H1 (cell line): Measurements from ENCODE around the gene ENTPD6. TPM values are rescaled to one million over a fixed set of nuclear protein-coding genes. Genes with fewer than 3 reads are reported as not detected.

Experiments
- CTCF ChIA-PET: fragments of 300-600 bp; sonication (Branson Sonifier 250); formaldehyde crosslinking; loops from one replicate; lab custom pipeline; 2021; ENCODE audit not compliant: partially characterized antibody; lab: Charles Lee
- POLR2A ChIA-PET: fragments of 300-600 bp; sonication (Branson Sonifier 250); formaldehyde crosslinking; loops from one replicate; lab custom pipeline; 2021; ENCODE audit warnings: inconsistent platforms; ENCODE audit not compliant: partially characterized antibody; lab: Charles Lee
- DNase-seq, 2 experiments: peaks; one replicate each; pipeline versions ENCODE4 v3.0.0 to v3.0.0-alpha.2; 2010 to 2022; ENCODE audit warnings: low spot score in 2 of 2, low read depth in 1 of 2, mixed read lengths in 1 of 2
- FAIRE-seq: peaks from 2 replicates; lab custom pipeline; 2011; peaks lifted over from hg19 to GRCh38; lab: Jason Lieb, UNC
- H2AFZ ChIP-seq: 2 replicates; pipeline ENCODE4 v1.8.1; 2012; ENCODE audit warnings: low read length, inconsistent platforms
- H2AK5ac ChIP-seq: 2 replicates; pipeline ENCODE4 v1.6.1; 2013; ENCODE audit warnings: low read depth, low read length
- H2BK120ac ChIP-seq: replicated peaks from 2 replicates; pipeline ENCODE3; 2013; ENCODE audit warnings: low read depth, low read length, inconsistent platforms
- H2BK12ac ChIP-seq: 2 replicates; pipeline ENCODE4 v1.6.1; 2013; ENCODE audit warnings: low read depth, low read length
- H2BK15ac ChIP-seq: 2 replicates; pipeline ENCODE4 v1.6.1; 2013; ENCODE audit warnings: low read length
- H2BK20ac ChIP-seq: 2 replicates; pipeline ENCODE4 v1.6.1; 2013; ENCODE audit warnings: low read length
- H2BK5ac ChIP-seq: 2 replicates; pipeline ENCODE4 v1.6.1; 2013; ENCODE audit warnings: low read depth, low read length
- H3K14ac ChIP-seq: 2 replicates; pipeline ENCODE4 v1.6.1; 2013; ENCODE audit warnings: inconsistent platforms; ENCODE audit not compliant: insufficient read length
- H3K18ac ChIP-seq: 2 replicates; pipeline ENCODE4 v1.6.1; 2013; ENCODE audit warnings: low read length; ENCODE audit errors: extremely low read depth
- H3K23ac ChIP-seq: 2 replicates; pipeline ENCODE4 v1.6.1; 2013; ENCODE audit warnings: inconsistent platforms; ENCODE audit not compliant: insufficient read length
- H3K23me2 ChIP-seq: 2 replicates; pipeline ENCODE4 v1.6.1; 2013; ENCODE audit warnings: low read depth, low read length
- H3K27ac ChIP-seq: 2 replicates; pipeline ENCODE4 v1.6.1; 2011; ENCODE audit warnings: low read depth, low read length, inconsistent platforms
- H3K27me3 ChIP-seq, 4 experiments: replicated peaks in 1 of 4; 1 replicate in 1 of 4; 2 replicates in 3 of 4; pipeline versions ENCODE4 v1.6.1 to v1.8.1; 2011 to 2013; ENCODE audit warnings: low read length in 3 of 4, mild to moderate bottlenecking in 3 of 4, inconsistent platforms in 2 of 4, mixed read lengths in 2 of 4, moderate library complexity in 1 of 4; ENCODE audit not compliant: control insufficient read depth in 3 of 4, insufficient read depth in 3 of 4; ENCODE audit errors: extremely low read depth in 1 of 4
- H3K36me3 ChIP-seq, 4 experiments: 2 replicates each; pipeline versions ENCODE4 v1.6.1 to v1.8.1; 2011 to 2013; ENCODE audit warnings: mild to moderate bottlenecking in 4 of 4, low read length in 3 of 4, moderate library complexity in 2 of 4, control low read depth in 1 of 4, inconsistent platforms in 1 of 4; ENCODE audit not compliant: insufficient read depth in 4 of 4, control insufficient read depth in 2 of 4
- H3K4ac ChIP-seq: replicated peaks from 2 replicates; pipeline ENCODE3; 2013; ENCODE audit warnings: low read length, low read depth, mixed read lengths, inconsistent platforms; ENCODE audit not compliant: insufficient read length
- H3K4me1 ChIP-seq, 4 experiments: replicated peaks in 1 of 4; 1 replicate in 1 of 4; 2 replicates in 3 of 4; pipeline versions ENCODE4 v1.6.1 to v1.8.1; 2011 to 2013; ENCODE audit warnings: low read length in 3 of 4, inconsistent platforms in 2 of 4, mixed read lengths in 1 of 4; ENCODE audit not compliant: insufficient read depth in 4 of 4, control insufficient read depth in 3 of 4
- H3K4me2 ChIP-seq, 2 experiments: 2 replicates each; pipeline versions ENCODE4 v1.6.1 to v1.8.1; 2011 to 2013; ENCODE audit warnings: low read depth in 2 of 2, low read length in 2 of 2, control low read depth in 1 of 2, inconsistent platforms in 1 of 2, mild to moderate bottlenecking in 1 of 2; ENCODE audit not compliant: insufficient read depth in 1 of 2
- H3K4me3 ChIP-seq, 4 experiments: fragments of 200-600, 300-600 bp in 1 of 4; sonication (generic), shearing (Covaris generic), sonication (Bioruptor Twin) in 1 of 4; 2 replicates each; pipeline versions ENCODE4 v1.5.1 to v1.8.1; 2011 to 2016; ENCODE audit warnings: low read length in 4 of 4, low read depth in 3 of 4, control low read depth in 2 of 4, inconsistent platforms in 2 of 4, mild to moderate bottlenecking in 2 of 4, mixed read lengths in 1 of 4, moderate library complexity in 1 of 4; ENCODE audit not compliant: insufficient read depth in 2 of 4; ENCODE audit errors: extremely low read depth in 1 of 4
- H3K56ac ChIP-seq: replicated peaks from 2 replicates; pipeline ENCODE3; 2013; ENCODE audit warnings: low read depth, mild to moderate bottlenecking, mixed read lengths, low read length, inconsistent platforms; ENCODE audit not compliant: insufficient read length
- H3K79me1 ChIP-seq: 2 replicates; pipeline ENCODE4 v1.6.1; 2013; ENCODE audit warnings: low read depth, low read length, control low read depth
- H3K79me2 ChIP-seq, 2 experiments: 2 replicates each; pipeline versions ENCODE4 v1.6.1 to v1.8.1; 2012 to 2013; ENCODE audit warnings: low read length in 2 of 2, mild to moderate bottlenecking in 2 of 2, inconsistent platforms in 1 of 2; ENCODE audit not compliant: insufficient read depth in 2 of 2, control insufficient read depth in 1 of 2
- H3K9ac ChIP-seq, 4 experiments: replicated peaks in 1 of 4; 1 replicate in 1 of 4; 2 replicates in 3 of 4; pipeline versions ENCODE4 v1.6.1 to v1.8.1; 2011 to 2013; ENCODE audit warnings: low read depth in 3 of 4, low read length in 3 of 4, control low read depth in 2 of 4, mild to moderate bottlenecking in 2 of 4, moderate library complexity in 2 of 4, inconsistent platforms in 1 of 4; ENCODE audit errors: extremely low read depth in 1 of 4
- H3K9me3 ChIP-seq, 2 experiments: 2 replicates each; pipeline versions ENCODE4 v1.6.1 to v1.8.1; 2012 to 2013; ENCODE audit warnings: mild to moderate bottlenecking in 2 of 2, moderate library complexity in 2 of 2, control low read depth in 1 of 2, inconsistent platforms in 1 of 2, low read depth in 1 of 2, low read length in 1 of 2, mixed read lengths in 1 of 2; ENCODE audit not compliant: insufficient read depth in 2 of 2
- H4K20me1 ChIP-seq, 2 experiments: replicated peaks in 1 of 2; 2 replicates each; pipeline versions ENCODE3 to v1.8.1; 2011 to 2013; ENCODE audit warnings: inconsistent platforms in 2 of 2, low read length in 2 of 2, mild to moderate bottlenecking in 1 of 2; ENCODE audit not compliant: insufficient read depth in 2 of 2, control insufficient read depth in 1 of 2
- H4K5ac ChIP-seq: 2 replicates; pipeline ENCODE4 v1.6.1; 2013; ENCODE audit warnings: low read length, low read depth, mixed read lengths, inconsistent platforms; ENCODE audit not compliant: insufficient read length
- H4K8ac ChIP-seq: 2 replicates; pipeline ENCODE4 v1.8.0; 2013; ENCODE audit warnings: mild to moderate bottlenecking, moderate library complexity, low read length, inconsistent platforms; ENCODE audit not compliant: insufficient read depth; ENCODE audit errors: extremely low read depth
- H4K91ac ChIP-seq: replicated peaks from 2 replicates; pipeline ENCODE3; 2013; ENCODE audit warnings: low read length, mixed read lengths, inconsistent platforms; ENCODE audit not compliant: insufficient read length
- ASH2L ChIP-seq: fragments of 200-600, 300-600 bp; sonication (generic); IDR thresholded peaks from one replicate; pipeline ENCODE4 v1.7.1; 2017; ENCODE audit warnings: low read length
- CBX8 ChIP-seq: fragments of 300-800, 300-1000 bp; sonication (generic); IDR thresholded peaks from 2 replicates; pipeline ENCODE4 v1.7.1; 2016; ENCODE audit warnings: low read depth, low read length, borderline replicate concordance
- EZH2 ChIP-seq: fragments of 200-600 bp; sonication (generic); IDR thresholded peaks from 2 replicates; pipeline ENCODE4 v1.7.1; 2012; ENCODE audit warnings: low read depth, mild to moderate bottlenecking, moderate library complexity, low read length, inconsistent platforms; ENCODE audit not compliant: severe bottlenecking
- MAFK ChIP-seq: IDR thresholded peaks from 2 replicates; pipeline ENCODE4 v1.6.1; 2012; ENCODE audit warnings: low read depth, mild to moderate bottlenecking, improper control_type of control experiment, low read length
- PHF8 ChIP-seq: fragments of 200-600 bp; sonication (generic); conservative IDR thresholded peaks from 2 replicates; pipeline ENCODE4 v1.7.1; 2012; ENCODE audit warnings: low read depth, mild to moderate bottlenecking, inconsistent platforms, low read length, moderate library complexity
- POLR2AphosphoS5 ChIP-seq: IDR thresholded peaks from 2 replicates; pipeline ENCODE4 v1.6.1; 2011; ENCODE audit warnings: low read depth, low read length
- RXRA ChIP-seq: IDR thresholded peaks from 2 replicates; pipeline ENCODE4 v1.6.1; 2011; ENCODE audit warnings: low read depth, mild to moderate bottlenecking, low read length, moderate library complexity; ENCODE audit not compliant: insufficient read depth
- SIN3A ChIP-seq, 2 experiments: IDR thresholded peaks in 1 of 2; conservative IDR thresholded peaks in 1 of 2; 2 replicates each; pipeline ENCODE4 v1.6.1; 2011 to 2012; ENCODE audit warnings: low read length in 2 of 2, improper control_type of control experiment in 1 of 2, low read depth in 1 of 2, mild to moderate bottlenecking in 1 of 2
- TAF1 ChIP-seq: IDR thresholded peaks from 2 replicates; pipeline ENCODE4 v1.6.1; 2011; ENCODE audit warnings: mild to moderate bottlenecking, low read depth, low read length
- TAF7 ChIP-seq: optimal IDR thresholded peaks from 2 replicates; pipeline ENCODE3; 2011; ENCODE audit warnings: low read depth, mild to moderate bottlenecking, inconsistent platforms, low read length, moderate library complexity, borderline replicate concordance
- TBP ChIP-seq: IDR thresholded peaks from 2 replicates; pipeline ENCODE4 v1.6.1; 2011; ENCODE audit warnings: low read depth, low read length, improper control_type of control experiment
- TCF12 ChIP-seq: IDR thresholded peaks from 2 replicates; pipeline ENCODE4 v1.6.1; 2011; ENCODE audit warnings: low read depth, mild to moderate bottlenecking, low read length
- WGBS, 2 experiments: shearing (Covaris generic) in 1 of 2; methylation state at CpG; one replicate each; pipeline versions ENCODE4 v1.1.6 to v1.1.7; 2013 to 2015; ENCODE audit warnings: low lambda C conversion rate in 2 of 2, mixed read lengths in 2 of 2, inconsistent platforms in 1 of 2, low coverage in 1 of 2, missing lambda C conversion rate in 1 of 2; ENCODE audit not compliant: insufficient replicate concordance in 2 of 2, insufficient coverage in 1 of 2, insufficient read length in 1 of 2; ENCODE audit errors: extremely low coverage in 1 of 2, missing lambda C conversion rate in 1 of 2; 5-methylcytosine and 5-hydroxymethylcytosine counted together
- polyA plus RNA-seq, 7 experiments: library from polyadenylated mRNA; depleted of rRNA in 3 of 7; stranded (reverse) in 5 of 7; unstranded in 2 of 7; fragments of >200 nt in 5 of 7; fragments of 200-250 nt in 2 of 7; gene quantifications; 1 replicate in 5 of 7; 2 replicates in 1 of 7; 4 replicates in 1 of 7; pipeline versions ENCODE4 v1.2.1 to v1.2.3, GENCODE V29; 2011 to 2013; ENCODE audit warnings: missing spikeins in 2 of 7, mixed read lengths in 2 of 7
- total RNA-seq: library from RNA; stranded (reverse); fragmentation: NEBNext Ultra II Directional; extraction: Animal tissue kit (Norgen Biotek cat#: 25700); gene quantifications from 2 replicates; pipeline ENCODE4 v1.2.1, GENCODE V29; 2021
- TF ChIP-seq, protein P1 (sequence below): IDR thresholded peaks from 2 replicates; pipeline ENCODE4 v1.6.1; 2012; ENCODE audit warnings: low read length, inconsistent platforms

ENTPD6 gene
- total and polyA plus RNA-seq, 2 of the 8 experiments (the other 6 are each of a cell fraction or from before 2014, with no cell fraction given), result 47.8 to 57.3 TPM

- peaks cover 0 to 6% of the 10 kb centered on the region in 2 experiments for H4K20me1 ChIP-seq
- no peak overlapping the region for H4K8ac ChIP-seq
- H3K4me1 ChIP-seq, result peaks cover 4 to 10% (median 8%) of the 10 kb centered on the region in 4 experiments
- H3K18ac ChIP-seq, result no peak overlapping the region
- H3K23ac ChIP-seq, result no peak overlapping the region
- no peak for DNase-seq
- H2BK12ac ChIP-seq, result no peak overlapping the region
- no peak overlapping the region for H3K4me2 ChIP-seq
- H2BK120ac ChIP-seq, result no peak overlapping the region
- no peak overlapping the region for H3K9ac ChIP-seq
- H2BK15ac ChIP-seq, result no peak overlapping the region
- H3K4ac ChIP-seq, result no peak overlapping the region
- no peak overlapping the region for H3K14ac ChIP-seq
- H2BK5ac ChIP-seq, result no peak overlapping the region
- H3K79me1 ChIP-seq, result peaks cover 6% of the 10 kb centered on the region
- WGBS, 2 experiments, result 86% methylated on average over 2 of the region's 2 CpGs; no CpG with 5 or more reads in 1 of the 2 experiments
- H3K27me3 ChIP-seq, result peaks cover 0 to 6% (median under 1%) of the 10 kb centered on the region in 4 experiments; a peak in 3 of 7 replicates
- no peak overlapping the region for H2AFZ ChIP-seq
- POLR2A ChIA-PET, result no interaction called here
- no peak overlapping the region for H4K5ac ChIP-seq
- CTCF ChIA-PET, result interaction anchor here (0.7 to 2.2 kb wide), 6 partner anchors 13 to 200 kb away, joined by 3 to 5 read pairs (median 4); no protein-coding TSS in a partner anchor
- no peak overlapping the region for H3K27ac ChIP-seq
- no peaks in the 10 kb centered on the region for H3K36me3 ChIP-seq
- H3K4me3 ChIP-seq, result no peak overlapping the region
- H3K79me2 ChIP-seq, result no peaks in the 10 kb centered on the region
- FAIRE-seq, result no peak
- H3K23me2 ChIP-seq, result peaks cover 12% of the 10 kb centered on the region; the same call in 1 of the 2 replicates
- H2BK20ac ChIP-seq, result no peak overlapping the region
- no peaks in the 10 kb centered on the region for H3K9me3 ChIP-seq
- no peak overlapping the region for H4K91ac ChIP-seq
- no peak overlapping the region for H3K56ac ChIP-seq
- no peak overlapping the region for H2AK5ac ChIP-seq
- no peak for TF ChIP-seq POLR2AphosphoS5
- no peak for TF ChIP-seq TCF12
- TF ChIP-seq CBX8, result no peak
- TF ChIP-seq MAFK, result no peak
- no peak for TF ChIP-seq RXRA
- TF ChIP-seq PHF8, result no peak
- no peak for TF ChIP-seq TAF7
- no peak for TF ChIP-seq TBP
- no peak for TF ChIP-seq ASH2L
- no peak for TF ChIP-seq TAF1
- TF ChIP-seq SIN3A (conservative IDR thresholded peaks at IDR 0.05 in 1 of 2, IDR thresholded peaks at IDR 0.05 in 1 of 2; ENCODE audit: low read depth in 1 of 2, low read length in 2 of 2), result no peak
- TF ChIP-seq, protein P1, sequence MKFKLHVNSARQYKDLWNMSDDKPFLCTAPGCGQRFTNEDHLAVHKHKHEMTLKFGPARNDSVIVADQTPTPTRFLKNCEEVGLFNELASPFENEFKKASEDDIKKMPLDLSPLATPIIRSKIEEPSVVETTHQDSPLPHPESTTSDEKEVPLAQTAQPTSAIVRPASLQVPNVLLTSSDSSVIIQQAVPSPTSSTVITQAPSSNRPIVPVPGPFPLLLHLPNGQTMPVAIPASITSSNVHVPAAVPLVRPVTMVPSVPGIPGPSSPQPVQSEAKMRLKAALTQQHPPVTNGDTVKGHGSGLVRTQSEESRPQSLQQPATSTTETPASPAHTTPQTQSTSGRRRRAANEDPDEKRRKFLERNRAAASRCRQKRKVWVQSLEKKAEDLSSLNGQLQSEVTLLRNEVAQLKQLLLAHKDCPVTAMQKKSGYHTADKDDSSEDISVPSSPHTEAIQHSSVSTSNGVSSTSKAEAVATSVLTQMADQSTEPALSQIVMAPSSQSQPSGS, result no peak
- no peak for TF ChIP-seq EZH2
These were observed 1.7 kb upstream of the ENTPD6 start for GRCh38 chr20:25193843-25194242.
